AG09319 (cell line): ENCODE measurements around the gene SLC6A18.

ENCODE experiments used
- DNase-seq: peaks from one replicate; pipeline ENCODE4 v3.0.0-alpha.2; 2010; ENCODE audit warnings: low read depth; ENCODE audit errors: extremely low read depth
- CTCF ChIP-seq: IDR thresholded peaks from 2 replicates; pipeline ENCODE4 v1.5.1; 2011; ENCODE audit warnings: low read depth, mild to moderate bottlenecking, inconsistent platforms, low read length, moderate library complexity

The SLC6A18 gene

GRCh38 chr5:1276930-1277329 lies 51.7 kb downstream of the SLC6A18 start:
- TF ChIP-seq CTCF: no peak
- no peak for DNase-seq

- no peak for TF ChIP-seq CTCF
- no peak for DNase-seq
Observed at GRCh38 chr5:1277331-1277730, 52.1 kb downstream of the SLC6A18 start.

GRCh38 chr5:1277781-1278180 lies 52.6 kb downstream of the SLC6A18 start:
- no peak for DNase-seq
- no peak for TF ChIP-seq CTCF

GRCh38 chr5:1278216-1278615 lies 53.0 kb downstream of the SLC6A18 start:
- DNase-seq: no peak
- no peak for TF ChIP-seq CTCF

GRCh38 chr5:1278656-1279442 lies 53.7 kb downstream of the SLC6A18 start:
- DNase-seq: no peak
- TF ChIP-seq CTCF: no peak

GRCh38 chr5:1279443-1280151 lies 54.4 kb downstream of the SLC6A18 start:
- no peak for DNase-seq
- no peak for TF ChIP-seq CTCF
